Hepatocyte (in vitro differentiated cells): Measurements from ENCODE around the gene PACRG. TPM values are rescaled to one million over a fixed set of nuclear protein-coding genes. Genes with fewer than 3 reads are reported as not detected.

Experiments
- DNase-seq: peaks from one replicate; pipeline ENCODE4 v3.0.0-alpha.2; 2016; ENCODE audit warnings: low spot score
- H2AFZ ChIP-seq: fragments of 200-600 bp; sonication (generic); 2 replicates; pipeline ENCODE4 v1.6.0; 2016; ENCODE audit warnings: antibody characterized with exemption, mild to moderate bottlenecking
- H3K27ac ChIP-seq: fragments of 200-600 bp; sonication (generic); 2 replicates; pipeline ENCODE4 v1.5.1; 2016; ENCODE audit warnings: mild to moderate bottlenecking
- H3K27me3 ChIP-seq: fragments of 200-600 bp; sonication (generic); 2 replicates; pipeline ENCODE4 v1.6.1; 2016
- H3K36me3 ChIP-seq: fragments of 200-600 bp; sonication (generic); replicated peaks from 2 replicates; pipeline ENCODE4 v1.5.1; 2016; ENCODE audit warnings: low read depth; ENCODE audit not compliant: insufficient read depth
- H3K4me1 ChIP-seq: fragments of 200-600 bp; sonication (generic); 2 replicates; pipeline ENCODE4 v1.5.1; 2016; ENCODE audit warnings: mild to moderate bottlenecking, moderate library complexity; ENCODE audit not compliant: insufficient read depth
- H3K4me2 ChIP-seq: fragments of 200-600 bp; sonication (generic); 2 replicates; pipeline ENCODE4 v1.6.0; 2016
- H3K4me3 ChIP-seq: fragments of 200-600 bp; sonication (generic); 2 replicates; pipeline ENCODE4 v1.5.1; 2016; ENCODE audit warnings: mild to moderate bottlenecking
- H3K79me2 ChIP-seq: fragments of 200-600 bp; sonication (generic); 2 replicates; pipeline ENCODE4 v1.6.0; 2017; ENCODE audit warnings: mild to moderate bottlenecking
- H3K9me2 ChIP-seq: fragments of 200-600 bp; sonication (generic); replicated peaks from 2 replicates; pipeline ENCODE4 v1.6.0; 2017; ENCODE audit warnings: mild to moderate bottlenecking; ENCODE audit not compliant: insufficient read depth
- H3K9me3 ChIP-seq: fragments of 200-600 bp; sonication (generic); 2 replicates; pipeline ENCODE4 v1.5.1; 2016; ENCODE audit warnings: low read depth, mild to moderate bottlenecking
- H4K20me1 ChIP-seq: fragments of 200-600 bp; sonication (generic); 2 replicates; pipeline ENCODE4 v1.6.0; 2016; ENCODE audit warnings: mild to moderate bottlenecking; ENCODE audit not compliant: insufficient read depth, poor library complexity, severe bottlenecking
- CTCF ChIP-seq: fragments of 200-600 bp; sonication (generic); IDR thresholded peaks from 2 replicates; pipeline ENCODE4 v1.5.1; 2016; ENCODE audit warnings: antibody characterized with exemption, mild to moderate bottlenecking; ENCODE audit not compliant: poor library complexity
- EZH2 ChIP-seq: fragments of 200-600 bp; sonication (generic); IDR thresholded peaks from 2 replicates; pipeline ENCODE4 v1.6.1; 2016; ENCODE audit warnings: antibody characterized with exemption, mild to moderate bottlenecking, borderline replicate concordance
- EZH2phosphoT487 ChIP-seq: fragments of 200-600 bp; sonication (generic); IDR thresholded peaks from one replicate; pipeline ENCODE4 v1.6.1; 2018; ENCODE audit warnings: antibody characterized with exemption, mild to moderate bottlenecking, low read depth, moderate library complexity; ENCODE audit not compliant: unreplicated experiment, severe bottlenecking
- WGBS: methylation state at CpG from one replicate; pipeline ENCODE4 v1.1.6; 2016; ENCODE audit warnings: low lambda C conversion rate; ENCODE audit errors: missing lambda C conversion rate; 5-methylcytosine and 5-hydroxymethylcytosine counted together
- polyA plus RNA-seq: library from polyadenylated mRNA; unstranded; fragments of >200 nt; fragmentation: Nextera tagmentation; extraction: Ambion mirVana; gene quantifications from 2 replicates; pipeline ENCODE4 v1.2.1, GENCODE V29; 2016
- total RNA-seq: library from RNA; depleted of rRNA; stranded (reverse); fragments of >200 nt; gene quantifications from 2 replicates; pipeline ENCODE4 v1.2.3, GENCODE V29; 2014

PACRG gene
- total and polyA plus RNA-seq, 2 experiments from 2014 or later: 0.91 to 2.6 TPM

DNA sequence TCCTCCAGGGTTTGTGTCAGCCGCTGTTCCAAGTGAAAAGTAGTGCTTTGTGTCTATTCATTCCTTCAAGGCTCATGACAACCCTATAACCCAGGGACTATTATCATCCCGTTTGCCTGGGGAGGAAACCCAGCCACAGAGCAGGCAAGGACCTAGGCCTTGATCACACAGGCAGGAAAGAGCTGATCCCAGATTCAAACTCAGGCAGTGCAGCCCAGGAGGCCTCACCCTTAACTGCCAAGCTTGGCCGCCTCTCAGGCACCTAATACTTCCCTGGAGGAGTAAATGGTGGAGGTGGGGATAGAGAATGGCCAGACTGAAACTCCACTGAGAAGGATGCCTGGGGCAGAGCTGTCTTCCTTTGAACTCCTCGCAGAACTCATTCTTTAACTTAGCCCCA is 471.6 kb downstream of the PACRG start:
- H3K27ac ChIP-seq: no peak overlapping the region
- no peaks in the 10 kb centered on the region for H3K36me3 ChIP-seq
- H3K4me1 ChIP-seq: no peaks in the 10 kb centered on the region
- H3K79me2 ChIP-seq: no peaks in the 10 kb centered on the region
- H3K9me2 ChIP-seq: no peaks in the 10 kb centered on the region
- H3K9me3 ChIP-seq: no peaks in the 10 kb centered on the region
- H2AFZ ChIP-seq: no peak overlapping the region
- no peak for TF ChIP-seq CTCF
- no peak for TF ChIP-seq EZH2
- TF ChIP-seq EZH2phosphoT487: no peak
- H3K4me3 ChIP-seq: no peak overlapping the region
- no peaks in the 10 kb centered on the region for H3K27me3 ChIP-seq
- WGBS: 75% methylated on average over 4 of the region's 4 CpGs
- no peak overlapping the region for H3K4me2 ChIP-seq
- H4K20me1 ChIP-seq: no peaks in the 10 kb centered on the region
- DNase-seq: no peak

- no peak overlapping the region for H3K4me3 ChIP-seq
- H3K9me2 ChIP-seq: no peaks in the 10 kb centered on the region
- H3K4me2 ChIP-seq: no peak overlapping the region
- no peak for DNase-seq
- no peak overlapping the region for H3K27ac ChIP-seq
- no peaks in the 10 kb centered on the region for H3K9me3 ChIP-seq
- no peaks in the 10 kb centered on the region for H3K79me2 ChIP-seq
- H3K36me3 ChIP-seq: no peaks in the 10 kb centered on the region
- no peaks in the 10 kb centered on the region for H4K20me1 ChIP-seq
- 86% methylated on average over 11 of the region's 11 CpGs for WGBS
- no peaks in the 10 kb centered on the region for H3K27me3 ChIP-seq
- H3K4me1 ChIP-seq: no peaks in the 10 kb centered on the region
- TF ChIP-seq EZH2 (no peak), EZH2phosphoT487 (no peak), CTCF (no peak)
- H2AFZ ChIP-seq: no peak overlapping the region
These were observed 472.5 kb downstream of the PACRG start for GRCh38 chr6:163200289-163200688.

DNA sequence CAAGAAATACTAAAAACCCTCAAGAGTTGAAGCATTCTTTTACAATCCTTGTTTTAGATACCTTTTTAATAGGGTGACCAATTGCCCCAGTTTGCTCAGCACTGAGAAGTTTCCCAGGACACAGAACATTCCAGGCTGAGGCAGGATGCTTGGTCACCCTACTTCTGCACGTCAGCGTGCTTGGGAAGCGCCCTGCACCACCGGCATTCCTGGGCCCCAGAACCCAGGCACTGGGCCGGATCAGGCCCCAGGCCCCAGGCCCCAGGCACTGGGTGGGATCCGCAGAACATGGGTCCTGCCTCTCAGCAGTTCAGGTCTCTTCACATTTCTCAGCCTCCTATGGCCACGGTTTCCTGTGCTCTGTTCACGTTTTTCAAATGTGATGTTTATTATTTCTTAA is 472.9 kb downstream of the PACRG start:
- DNase-seq: no peak
- no peak overlapping the region for H3K27ac ChIP-seq
- H3K4me1 ChIP-seq: no peaks in the 10 kb centered on the region
- 84% methylated on average over 8 of the region's 8 CpGs for WGBS
- no peak overlapping the region for H3K4me3 ChIP-seq
- H3K36me3 ChIP-seq: no peaks in the 10 kb centered on the region
- no peaks in the 10 kb centered on the region for H4K20me1 ChIP-seq
- TF ChIP-seq EZH2: no peak
- no peak for TF ChIP-seq EZH2phosphoT487
- TF ChIP-seq CTCF: no peak
- no peaks in the 10 kb centered on the region for H3K27me3 ChIP-seq
- H3K4me2 ChIP-seq: no peak overlapping the region
- H3K79me2 ChIP-seq: no peaks in the 10 kb centered on the region
- no peak overlapping the region for H2AFZ ChIP-seq
- H3K9me3 ChIP-seq: no peaks in the 10 kb centered on the region
- H3K9me2 ChIP-seq: no peaks in the 10 kb centered on the region

GRCh38 chr6:163201855-163202254 is 474.1 kb downstream of the PACRG start:
- Histone ChIP-seq H3K27me3 (no peaks in the 10 kb centered on the region), H3K36me3 (no peaks in the 10 kb centered on the region), H3K9me2 (no peaks in the 10 kb centered on the region), H3K4me1 (no peaks in the 10 kb centered on the region), H2AFZ (no peak overlapping the region), H3K79me2 (no peaks in the 10 kb centered on the region), H3K27ac (no peak overlapping the region), H4K20me1 (no peaks in the 10 kb centered on the region), H3K4me2 (no peak overlapping the region), H3K4me3 (no peak overlapping the region), H3K9me3 (no peaks in the 10 kb centered on the region)
- DNase-seq: no peak
- WGBS: 90% methylated on average over 12 of the region's 12 CpGs
- TF ChIP-seq EZH2 (no peak), CTCF (no peak), EZH2phosphoT487 (no peak)
